Neutrophil (primary cell): Measurements from ENCODE around the gene TP53I3.

Experiments used
- H3K27ac ChIP-seq: fragments of 200-600 bp; sonication (generic); 2 replicates; pipeline ENCODE4 v1.5.1; 2016; ENCODE audit warnings: mild to moderate bottlenecking, moderate library complexity
- H3K27me3 ChIP-seq: fragments of 200-600 bp; sonication (generic); 2 replicates; pipeline ENCODE4 v1.6.0; 2016; ENCODE audit warnings: mild to moderate bottlenecking
- H3K36me3 ChIP-seq: fragments of 200-600 bp; sonication (generic); 2 replicates; pipeline ENCODE4 v1.5.1; 2017
- H3K4me1 ChIP-seq, 2 experiments: fragments of 200-600 bp in 1 of 2; sonication (generic) in 1 of 2; 1 replicate in 1 of 2; 2 replicates in 1 of 2; pipeline versions ENCODE4 v1.5.1 to v1.6.1; 2013 to 2016; ENCODE audit warnings: low read depth in 1 of 2, low read length in 1 of 2, mild to moderate bottlenecking in 1 of 2, moderate library complexity in 1 of 2; ENCODE audit not compliant: control insufficient read depth in 1 of 2, insufficient read depth in 1 of 2
- H3K4me3 ChIP-seq, 2 experiments: fragments of 200-600 bp in 1 of 2; sonication (generic) in 1 of 2; 1 replicate in 1 of 2; 2 replicates in 1 of 2; pipeline ENCODE4 v1.5.1; 2013 to 2016; ENCODE audit warnings: low read depth in 1 of 2, low read length in 1 of 2, mild to moderate bottlenecking in 1 of 2, moderate library complexity in 1 of 2
- H3K9me3 ChIP-seq: fragments of 200-600 bp; sonication (generic); 2 replicates; pipeline ENCODE4 v1.5.1; 2016
- CTCF ChIP-seq: fragments of 200-600 bp; sonication (generic); IDR thresholded peaks from 2 replicates; pipeline ENCODE4 v1.5.1; 2016; ENCODE audit warnings: antibody characterized with exemption

TP53I3 gene

GRCh38 chr2:24088821-24089359, 4.3 kb upstream of the TP53I3 start:
- Histone ChIP-seq H3K27ac (peak overlapping the region; percentile 9), H3K9me3 (no peaks in the 10 kb centered on the region), H3K36me3 (peaks cover 20% of the 10 kb centered on the region), H3K4me3 (no peak overlapping the region), H3K4me1 (peaks cover 30 to 33% of the 10 kb centered on the region in 2 experiments), H3K27me3 (no peaks in the 10 kb centered on the region)
- TF ChIP-seq CTCF = no peak

- Histone ChIP-seq H3K36me3 (peaks cover 25% of the 10 kb centered on the region), H3K9me3 (no peaks in the 10 kb centered on the region), H3K27ac (no peak overlapping the region), H3K4me1 (peaks cover 48 to 51% of the 10 kb centered on the region in 2 experiments), H3K4me3 (no peak overlapping the region), H3K27me3 (no peaks in the 10 kb centered on the region)
- no peak for TF ChIP-seq CTCF
These were observed 2.4 kb upstream of the TP53I3 start for GRCh38 chr2:24087032-24087431.

GRCh38 chr2:24086241-24086640, 1.6 kb upstream of the TP53I3 start:
- H3K27ac ChIP-seq = no peak overlapping the region
- H3K27me3 ChIP-seq = no peaks in the 10 kb centered on the region
- H3K4me1 ChIP-seq = peaks cover 56 to 59% of the 10 kb centered on the region in 2 experiments
- no peak overlapping the region for H3K4me3 ChIP-seq
- no peak for TF ChIP-seq CTCF
- peaks cover 25% of the 10 kb centered on the region for H3K36me3 ChIP-seq
- H3K9me3 ChIP-seq = no peaks in the 10 kb centered on the region

GRCh38 chr2:24085200-24085489, 511 bp upstream of the TP53I3 start:
- Histone ChIP-seq H3K4me3 (peak overlapping the region; percentile 77 to 83), H3K9me3 (no peaks in the 10 kb centered on the region)

GRCh38 chr2:24083567-24084385, 858 bp downstream of the TP53I3 start:
- peak overlapping the region; percentile 77 to 83 for H3K4me3 ChIP-seq
- no peaks in the 10 kb centered on the region for H3K27me3 ChIP-seq
- peaks cover 30% of the 10 kb centered on the region for H3K36me3 ChIP-seq
- H3K4me1 ChIP-seq = peaks cover 64 to 65% of the 10 kb centered on the region in 2 experiments
- H3K9me3 ChIP-seq = no peaks in the 10 kb centered on the region
- no peak for TF ChIP-seq CTCF
- peak overlapping the region; percentile 81 for H3K27ac ChIP-seq

More at GRCh38 chr2:24085200-24085489, 511 bp upstream of the TP53I3 start:
- peaks cover 25% of the 10 kb centered on the region for H3K36me3 ChIP-seq
- TF ChIP-seq CTCF = no peak
- H3K27me3 ChIP-seq = no peaks in the 10 kb centered on the region
- H3K27ac ChIP-seq = peak overlapping the region; percentile 81
- peaks cover 67 to 70% of the 10 kb centered on the region in 2 experiments for H3K4me1 ChIP-seq
